ENCODE data around the gene SPRED3. TPM values are rescaled to one million over a fixed set of nuclear protein-coding genes. Genes with fewer than 3 reads are reported as not detected.

SPRED3 gene
- total RNA-seq, 1 donor from 2014 or later: 7.0 TPM

GRCh38 chr19:38448225-38448624 lies 59.7 kb downstream of the SPRED3 start:
- H3K4me1 Mint-ChIP-seq: no peaks in the 10 kb centered on the region
- no peak for DNase-seq (ENCODE audit: low spot score in 2 of 2, unreplicated experiment in 2 of 2)
- H3K36me3 Mint-ChIP-seq: no peaks in the 10 kb centered on the region
- H3K27me3 Mint-ChIP-seq (ENCODE audit: low read depth): peaks cover 11% of the 10 kb centered on the region
- no peak overlapping the region for H3K4me3 Mint-ChIP-seq
- no peaks in the 10 kb centered on the region for H3K9me3 Mint-ChIP-seq
- H3K27ac Mint-ChIP-seq: no peak overlapping the region
- TF ChIP-seq CTCF (IDR thresholded peaks at IDR 0.05; ENCODE audit: unreplicated experiment): no peak

Other genes with a start within 250 kb of the SPRED3 start
- 3.9 to 4.2 TPM (median 4.0 TPM) in 3 replicates for gene DPF1, start 164.5 kb upstream of the SPRED3 start, total RNA-seq
- gene PPP1R14A, start 132.3 kb upstream of the SPRED3 start, total RNA-seq: 13.6 to 14.8 TPM (median 13.8 TPM) in 3 replicates
- gene SPINT2, start 124.1 kb upstream of the SPRED3 start, total RNA-seq: 277 to 312 TPM (median 299 TPM) in 3 replicates
- 4.2 to 5.9 TPM (median 4.6 TPM) in 3 replicates for gene C19orf33, start 84.4 kb upstream of the SPRED3 start, total RNA-seq
- gene YIF1B, start 72.8 kb upstream of the SPRED3 start, total RNA-seq: 29.9 to 34.1 TPM (median 31.5 TPM) in 3 replicates
- gene KCNK6, start 68.9 kb upstream of the SPRED3 start, total RNA-seq: 2.8 to 2.9 TPM (median 2.9 TPM) in 3 replicates
- 26.4 to 30.3 TPM (median 26.6 TPM) in 3 replicates for gene CATSPERG, start 52.9 kb upstream of the SPRED3 start, total RNA-seq
- 131 to 144 TPM (median 135 TPM) in 3 replicates for gene PSMD8, start 14.1 kb upstream of the SPRED3 start, total RNA-seq
- 1.3 to 2.4 TPM (median 2.0 TPM) in 3 replicates for gene GGN, start 663 bp upstream of the SPRED3 start, total RNA-seq
- 17.9 to 20.6 TPM (median 18.8 TPM) in 3 replicates for gene FAM98C, start 14.4 kb downstream of the SPRED3 start, total RNA-seq
- gene RASGRP4, start 37.5 kb downstream of the SPRED3 start, total RNA-seq: 1.1 to 1.7 TPM (median 1.2 TPM) in 3 replicates
- gene RYR1, start 45.0 kb downstream of the SPRED3 start, total RNA-seq: 0.20 to 0.49 TPM (median 0.27 TPM) in 3 replicates
- gene MAP4K1, start 229.3 kb downstream of the SPRED3 start, total RNA-seq: 3.9 to 5.6 TPM (median 4.9 TPM) in 3 replicates
- 198 to 213 TPM (median 201 TPM) in 3 replicates for gene EIF3K, start 230.5 kb downstream of the SPRED3 start, total RNA-seq